Pons (tissue), 1 donor: ENCODE results near the gene PDIK1L.
A peak's percentile ranks its signal among the peaks of the same experiment; 100 is the strongest.

Experiments
- DNase-seq: peaks from one replicate; pipeline ENCODE4 v3.0.0-alpha.2; 2016; ENCODE audit warnings: low spot score

PDIK1L gene

GRCh38 chr1:26122988-26123973, 11.7 kb downstream of the PDIK1L start:
- no peak for DNase-seq

GRCh38 chr1:26124418-26125331, 13.1 kb downstream of the PDIK1L start:
- DNase-seq, result no peak

- no peak for DNase-seq
Measured at GRCh38 chr1:26125382-26125781, 13.8 kb downstream of the PDIK1L start.

- no peak for DNase-seq
Measured at GRCh38 chr1:26125946-26126320, 14.3 kb downstream of the PDIK1L start.

- peak; percentile 34 for DNase-seq
Measured at GRCh38 chr1:26126321-26127084, 14.9 kb downstream of the PDIK1L start.

GRCh38 chr1:26127235-26128163, 15.9 kb downstream of the PDIK1L start:
- peak; percentile 30 for DNase-seq

- DNase-seq, result no peak
Measured at GRCh38 chr1:26129778-26130177, 18.2 kb downstream of the PDIK1L start.

GRCh38 chr1:26130695-26131094, 19.1 kb downstream of the PDIK1L start:
- DNase-seq, result no peak

- DNase-seq, result no peak
Measured at GRCh38 chr1:26132128-26132833, 20.7 kb downstream of the PDIK1L start.

- DNase-seq, result no peak
Measured at GRCh38 chr1:26132834-26133167, 21.2 kb downstream of the PDIK1L start.

- DNase-seq, result no peak
Measured at GRCh38 chr1:26134466-26134865, 22.8 kb downstream of the PDIK1L start.

GRCh38 chr1:26138974-26139558, 27.4 kb downstream of the PDIK1L start:
- DNase-seq, result no peak

GRCh38 chr1:26142159-26142558, 30.5 kb downstream of the PDIK1L start:
- no peak for DNase-seq

GRCh38 chr1:26145041-26145959, 33.7 kb downstream of the PDIK1L start:
- peak; percentile 93 for DNase-seq

GRCh38 chr1:26145960-26146294, 34.3 kb downstream of the PDIK1L start:
- no peak for DNase-seq

GRCh38 chr1:26148887-26149286, 37.3 kb downstream of the PDIK1L start:
- no peak for DNase-seq

GRCh38 chr1:26153966-26154532, 42.4 kb downstream of the PDIK1L start:
- no peak for DNase-seq

GRCh38 chr1:26154750-26155149, 43.1 kb downstream of the PDIK1L start:
- DNase-seq, result no peak
